Left renal cortex interstitium (tissue), 4 donors: ENCODE results near the gene VPS13D. TPM values are rescaled to one million over a fixed set of nuclear protein-coding genes. Genes with fewer than 3 reads are reported as not detected.

ENCODE experiments used
- DNase-seq, 4 donors: peaks; one replicate each; pipeline ENCODE4 v3.0.0-alpha.2; 2013; ENCODE audit warnings: low read depth in 4 of 4, low spot score in 2 of 4, missing footprints in 1 of 4
- polyA plus RNA-seq, 4 donors: library from polyadenylated mRNA; unstranded; fragments of 120-200 nt; gene quantifications; one replicate each; pipeline ENCODE4 v1.2.1, GENCODE V29; 2013; ENCODE audit not compliant: insufficient read length in 4 of 4

The VPS13D gene
- polyA plus RNA-seq, 4 donors = 21.8 to 32.3 (median 27.6) TPM

GRCh38 chr1:12400027-12400693 lies 170.3 kb downstream of the VPS13D start:
- no peak for DNase-seq

GRCh38 chr1:12402159-12402673 lies 172.4 kb downstream of the VPS13D start:
- no peak for DNase-seq

DNA sequence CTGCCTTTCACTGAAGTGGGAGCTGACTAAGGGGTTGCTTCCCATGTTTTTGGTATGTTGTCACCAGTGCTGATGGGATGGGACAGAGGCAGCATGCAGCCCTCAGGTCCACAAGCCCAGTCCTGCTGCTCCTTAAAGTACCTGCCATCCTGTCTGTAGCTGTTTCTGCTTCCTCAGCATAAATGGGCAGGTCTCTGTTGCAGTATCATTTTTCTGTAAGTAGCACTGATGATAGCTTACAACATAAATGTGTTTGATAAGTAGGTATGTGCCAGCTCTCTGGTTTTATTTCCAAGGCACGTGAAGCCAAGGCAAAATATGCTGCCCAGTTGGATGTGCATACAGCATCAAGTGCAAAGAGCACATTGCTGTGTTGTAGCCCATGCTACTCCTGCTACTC lies 173.0 kb downstream of the VPS13D start:
- no peak for DNase-seq

GRCh38 chr1:12404918-12405317 lies 175.1 kb downstream of the VPS13D start:
- DNase-seq = no peak

- no peak for DNase-seq
These were observed 175.7 kb downstream of the VPS13D start for GRCh38 chr1:12405325-12406210.

- no peak for DNase-seq
These were observed 176.6 kb downstream of the VPS13D start for GRCh38 chr1:12406211-12407021.

DNA sequence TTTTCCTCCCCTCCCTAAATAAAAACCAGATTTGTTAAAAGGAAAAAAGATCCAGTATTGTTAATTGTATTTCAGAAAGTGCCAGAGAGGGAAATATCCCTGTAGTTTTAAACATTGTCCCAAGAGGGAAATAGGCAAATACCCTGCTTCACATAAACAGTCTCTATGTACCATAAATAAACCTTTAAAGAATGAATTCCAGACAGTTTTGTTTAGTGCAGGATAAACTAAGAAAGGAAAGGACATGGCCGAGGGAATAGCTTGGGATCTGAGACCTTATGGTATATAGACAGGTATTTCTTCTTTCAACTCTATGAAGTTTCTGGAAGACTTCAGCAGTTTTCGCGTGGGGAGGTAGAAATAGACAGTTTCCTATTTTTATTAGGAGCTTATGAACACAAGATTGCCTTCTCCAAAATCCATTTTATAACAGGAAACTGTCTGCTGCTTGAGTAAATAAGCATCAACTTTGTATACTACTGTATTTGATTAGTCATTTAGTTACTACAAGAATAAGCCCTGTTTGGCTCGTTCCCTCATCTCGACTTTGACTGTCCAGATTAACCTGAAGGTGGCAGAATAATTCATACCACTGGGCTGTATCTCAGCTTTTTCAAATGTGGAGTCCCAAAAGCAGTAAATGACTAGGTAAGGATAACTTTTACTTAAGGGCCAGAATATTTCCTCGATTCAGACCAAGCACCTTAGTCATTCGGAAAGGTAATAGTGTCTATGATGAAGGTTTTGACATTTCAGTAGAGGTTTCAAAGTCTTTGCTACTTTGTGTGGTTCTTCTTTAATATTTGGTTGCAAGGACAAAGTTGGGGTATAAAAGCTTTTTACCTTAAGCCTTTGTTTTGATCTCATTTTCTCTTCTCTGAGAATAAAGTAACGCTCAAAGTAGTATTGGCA lies 177.5 kb downstream of the VPS13D start:
- DNase-seq = no peak

GRCh38 chr1:12407962-12408454 lies 178.2 kb downstream of the VPS13D start:
- no peak for DNase-seq

- no peak for DNase-seq
These were observed 178.8 kb downstream of the VPS13D start for GRCh38 chr1:12408662-12409061.

GRCh38 chr1:12409681-12410080 lies 179.9 kb downstream of the VPS13D start:
- peak in 1 of 4 donors; percentile 83 for DNase-seq

- DNase-seq = no peak
These were observed 180.5 kb downstream of the VPS13D start for GRCh38 chr1:12410351-12410750.

DNA sequence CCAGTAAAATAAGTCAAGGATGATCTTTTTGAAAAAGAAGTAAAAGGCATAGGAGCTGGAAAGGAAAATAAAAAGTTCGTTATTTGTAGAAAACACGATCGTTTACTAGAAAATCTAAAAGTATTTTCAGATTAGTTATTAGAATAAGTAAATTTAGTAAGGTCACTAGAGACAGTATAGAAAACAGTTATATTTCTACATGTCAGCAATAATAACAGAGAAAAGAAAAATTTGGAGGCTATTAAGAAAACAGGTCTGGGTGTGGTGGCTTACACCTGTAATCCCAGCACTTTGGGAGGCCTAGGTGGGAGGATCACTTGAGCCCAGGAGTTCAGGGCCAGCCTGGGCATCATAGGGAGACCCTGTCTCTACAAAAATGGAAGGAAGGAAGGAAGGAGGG lies 181.3 kb downstream of the VPS13D start:
- DNase-seq = no peak

DNA sequence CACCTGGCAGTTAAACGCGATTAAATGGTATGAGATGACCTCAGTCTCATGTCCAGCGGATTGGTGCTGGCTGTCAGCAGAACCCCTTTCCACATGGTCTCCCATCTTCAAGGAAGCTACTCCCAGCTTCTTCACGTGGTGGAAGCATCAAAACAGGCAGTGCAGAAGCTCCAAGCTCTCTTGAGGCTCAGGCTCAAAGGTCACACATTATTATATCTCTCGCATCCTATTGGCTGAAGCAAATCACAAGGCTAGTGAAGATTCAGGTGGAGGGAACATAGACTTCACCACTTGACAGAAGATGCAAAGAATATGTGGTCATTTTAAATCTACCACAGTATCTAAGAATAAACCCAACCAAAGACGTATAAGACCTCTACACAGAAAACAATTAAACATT lies 181.9 kb downstream of the VPS13D start:
- no peak for DNase-seq

DNA sequence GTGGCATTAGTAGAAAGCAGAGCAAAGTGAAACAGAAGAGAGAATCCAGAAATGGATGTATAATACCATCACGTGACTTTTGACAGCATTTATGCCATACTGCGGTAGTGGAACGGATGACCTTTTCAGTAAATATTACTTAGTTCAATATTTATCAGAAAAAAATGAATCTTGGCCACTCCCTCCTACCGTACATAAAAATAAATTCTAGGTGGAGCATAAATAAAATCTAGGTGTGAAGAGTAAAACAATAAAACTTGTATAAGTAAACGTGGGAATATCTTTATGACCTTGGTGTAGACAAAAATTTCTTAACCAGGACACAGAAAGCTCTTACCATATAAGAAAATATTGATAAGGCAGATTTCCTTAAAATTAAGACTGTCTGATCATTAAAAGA lies 182.6 kb downstream of the VPS13D start:
- no peak for DNase-seq

- no peak for DNase-seq
These were observed 184.0 kb downstream of the VPS13D start for GRCh38 chr1:12413664-12414410.

- no peak for DNase-seq
These were observed 184.7 kb downstream of the VPS13D start for GRCh38 chr1:12414444-12415018.

GRCh38 chr1:12415038-12415466 lies 185.2 kb downstream of the VPS13D start:
- DNase-seq = no peak

GRCh38 chr1:12416101-12416500 lies 186.3 kb downstream of the VPS13D start:
- DNase-seq = no peak

- no peak for DNase-seq
These were observed 186.9 kb downstream of the VPS13D start for GRCh38 chr1:12416744-12417143.
